SU-DHL-6 (cell line): ENCODE data around the gene MKI67.

Experiments used
- H2AFZ ChIP-seq: fragments of 200-600 bp; sonication (generic); 2 replicates; pipeline ENCODE4 v1.6.1; 2014; ENCODE audit warnings: low read depth, mild to moderate bottlenecking, moderate library complexity, mixed read lengths, antibody characterized with exemption, low read length; ENCODE audit not compliant: severe bottlenecking
- H3F3A ChIP-seq: fragments of 200-600 bp; shearing (Covaris generic); 2 replicates; pipeline ENCODE4 v1.6.0; 2016; ENCODE audit warnings: antibody characterized with exemption, mild to moderate bottlenecking; ENCODE audit not compliant: insufficient read depth
- H3K27ac ChIP-seq: fragments of 200-600 bp; sonication (generic); 2 replicates; pipeline ENCODE4 v1.5.1; 2016; ENCODE audit warnings: low read depth, mild to moderate bottlenecking, low read length, moderate library complexity, mixed read lengths
- H3K27me3 ChIP-seq: fragments of 200-600 bp; sonication (generic), shearing (Covaris generic); 2 replicates; pipeline ENCODE4 v1.6.0; 2014; ENCODE audit warnings: mild to moderate bottlenecking, low read length
- H3K36me3 ChIP-seq: fragments of 200-600 bp; sonication (generic); 2 replicates; pipeline ENCODE4 v1.6.1; 2014; ENCODE audit warnings: mild to moderate bottlenecking, low read length, mixed read lengths
- H3K4me2 ChIP-seq: fragments of 300-600, 200-600 bp; shearing (Covaris generic), sonication (generic); 2 replicates; pipeline ENCODE4 v1.6.0; 2014; ENCODE audit warnings: low read length, low read depth, mild to moderate bottlenecking; ENCODE audit not compliant: poor library complexity, severe bottlenecking
- H3K4me3 ChIP-seq: fragments of 200-600 bp; sonication (generic); 2 replicates; pipeline ENCODE4 v1.5.1; 2014; ENCODE audit warnings: antibody characterized with exemption, low read length, mild to moderate bottlenecking, mixed read lengths; ENCODE audit not compliant: insufficient read depth, poor library complexity, severe bottlenecking
- H3K79me2 ChIP-seq: fragments of 200-600 bp; sonication (generic); 2 replicates; pipeline ENCODE4 v1.6.1; 2014; ENCODE audit warnings: mild to moderate bottlenecking, low read length, moderate library complexity; ENCODE audit not compliant: insufficient read depth
- H3K9ac ChIP-seq: fragments of 200-600 bp; sonication (generic); 2 replicates; pipeline ENCODE4 v1.7.0; 2014; ENCODE audit warnings: mild to moderate bottlenecking, low read length
- H3K9me2 ChIP-seq: fragments of 200-600 bp; sonication (generic); replicated peaks from 2 replicates; pipeline ENCODE4 v1.6.1; 2014; ENCODE audit warnings: low read length; ENCODE audit not compliant: insufficient read depth
- H3K9me3 ChIP-seq: fragments of 200-600 bp; sonication (generic); 2 replicates; pipeline ENCODE4 v1.6.1; 2014; ENCODE audit warnings: low read length, mixed read lengths; ENCODE audit not compliant: insufficient read depth
- H4K20me1 ChIP-seq: fragments of 200-600 bp; sonication (generic); 2 replicates; pipeline ENCODE4 v1.6.1; 2014; ENCODE audit warnings: low read depth, mild to moderate bottlenecking, antibody characterized with exemption, low read length, moderate library complexity, mixed read lengths
- EZH2phosphoT487 ChIP-seq: fragments of 200-600 bp; sonication (generic), shearing (Covaris generic); conservative IDR thresholded peaks from 2 replicates; pipeline ENCODE4 v1.6.1; 2018; ENCODE audit warnings: mild to moderate bottlenecking, antibody characterized with exemption, low read length, moderate library complexity, mixed read lengths
- TF ChIP-seq, protein P1 (sequence below): fragments of 200-600 bp; sonication (generic); IDR thresholded peaks from one replicate; pipeline ENCODE4 v1.5.1; 2017; ENCODE audit warnings: antibody characterized with exemption, mild to moderate bottlenecking, low read length, moderate library complexity; ENCODE audit not compliant: insufficient read depth, poor library complexity, severe bottlenecking

MKI67 gene

GRCh38 chr10:128064108-128064969 lies 61.9 kb downstream of the MKI67 start:
- Histone ChIP-seq H3K27ac (no peak overlapping the region), H3K4me3 (no peak overlapping the region), H3K36me3 (no peaks in the 10 kb centered on the region), H3K9ac (no peak overlapping the region), H3K79me2 (no peaks in the 10 kb centered on the region), H3K9me3 (no peaks in the 10 kb centered on the region), H3K9me2 (no peaks in the 10 kb centered on the region), H3K27me3 (no peaks in the 10 kb centered on the region), H3K4me2 (peak overlapping the region; percentile 56), H2AFZ (no peak overlapping the region), H4K20me1 (no peaks in the 10 kb centered on the region), H3F3A (peaks cover 6% of the 10 kb centered on the region; the same call in 1 of the 2 replicates)
- TF ChIP-seq EZH2phosphoT487: no peak
- TF ChIP-seq, protein P1, sequence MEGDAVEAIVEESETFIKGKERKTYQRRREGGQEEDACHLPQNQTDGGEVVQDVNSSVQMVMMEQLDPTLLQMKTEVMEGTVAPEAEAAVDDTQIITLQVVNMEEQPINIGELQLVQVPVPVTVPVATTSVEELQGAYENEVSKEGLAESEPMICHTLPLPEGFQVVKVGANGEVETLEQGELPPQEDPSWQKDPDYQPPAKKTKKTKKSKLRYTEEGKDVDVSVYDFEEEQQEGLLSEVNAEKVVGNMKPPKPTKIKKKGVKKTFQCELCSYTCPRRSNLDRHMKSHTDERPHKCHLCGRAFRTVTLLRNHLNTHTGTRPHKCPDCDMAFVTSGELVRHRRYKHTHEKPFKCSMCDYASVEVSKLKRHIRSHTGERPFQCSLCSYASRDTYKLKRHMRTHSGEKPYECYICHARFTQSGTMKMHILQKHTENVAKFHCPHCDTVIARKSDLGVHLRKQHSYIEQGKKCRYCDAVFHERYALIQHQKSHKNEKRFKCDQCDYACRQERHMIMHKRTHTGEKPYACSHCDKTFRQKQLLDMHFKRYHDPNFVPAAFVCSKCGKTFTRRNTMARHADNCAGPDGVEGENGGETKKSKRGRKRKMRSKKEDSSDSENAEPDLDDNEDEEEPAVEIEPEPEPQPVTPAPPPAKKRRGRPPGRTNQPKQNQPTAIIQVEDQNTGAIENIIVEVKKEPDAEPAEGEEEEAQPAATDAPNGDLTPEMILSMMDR: no peak

GRCh38 chr10:128063736-128064107 lies 62.5 kb downstream of the MKI67 start:
- H2AFZ ChIP-seq: no peak overlapping the region
- no peaks in the 10 kb centered on the region for H4K20me1 ChIP-seq
- H3K9me2 ChIP-seq: no peaks in the 10 kb centered on the region
- peak overlapping the region; percentile 11; the same call in 1 of the 2 replicates for H3K9ac ChIP-seq
- H3K27me3 ChIP-seq: no peaks in the 10 kb centered on the region
- no peak for TF ChIP-seq EZH2phosphoT487
- TF ChIP-seq, protein P1: no peak
- H3K9me3 ChIP-seq: no peaks in the 10 kb centered on the region
- H3F3A ChIP-seq: peaks cover 6% of the 10 kb centered on the region; the same call in 1 of the 2 replicates
- H3K79me2 ChIP-seq: no peaks in the 10 kb centered on the region
- peak overlapping the region; percentile 56 for H3K4me2 ChIP-seq
- H3K36me3 ChIP-seq: no peaks in the 10 kb centered on the region
- H3K4me3 ChIP-seq: no peak overlapping the region
- H3K27ac ChIP-seq: peak overlapping the region; percentile 52

DNA sequence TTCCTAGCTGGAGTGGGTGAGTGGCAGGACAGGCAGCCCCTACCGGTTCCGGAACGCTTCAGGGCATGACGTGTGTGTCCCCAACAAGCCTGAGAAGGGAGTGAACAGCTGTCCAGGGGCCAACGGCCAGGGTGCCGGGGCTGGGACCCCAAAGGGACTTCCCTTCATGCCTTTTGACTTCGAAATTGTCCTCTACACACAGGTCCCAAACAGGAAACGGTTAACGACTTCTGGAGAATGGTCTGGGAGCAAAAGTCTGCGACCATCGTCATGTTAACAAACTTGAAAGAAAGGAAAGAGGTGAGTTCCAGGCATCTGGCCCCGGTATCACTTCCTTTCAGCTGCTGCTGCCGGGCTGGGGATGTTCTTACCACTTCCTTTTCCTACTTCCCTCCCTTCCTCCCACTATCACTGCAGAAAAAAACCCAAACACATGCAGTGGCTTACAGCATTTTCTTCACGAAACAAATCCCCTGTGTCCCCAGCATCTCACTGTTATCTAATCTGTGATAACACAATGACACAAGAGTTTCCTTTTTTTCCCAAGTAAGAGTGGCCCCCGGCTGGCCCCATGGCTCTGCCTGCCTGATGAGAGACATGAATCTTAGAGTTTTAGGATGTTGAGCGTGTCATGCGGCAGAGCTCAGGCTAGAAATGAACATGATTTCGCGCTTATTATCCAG lies 63.2 kb downstream of the MKI67 start:
- Histone ChIP-seq H3K4me2 (peak overlapping the region; percentile 56), H3K27me3 (no peaks in the 10 kb centered on the region), H3K79me2 (no peaks in the 10 kb centered on the region), H3K9me2 (no peaks in the 10 kb centered on the region), H3K9me3 (no peaks in the 10 kb centered on the region), H3K9ac (peak overlapping the region; percentile 11; the same call in 1 of the 2 replicates), H2AFZ (peak overlapping the region; percentile 18), H3K27ac (peak overlapping the region; percentile 52), H4K20me1 (no peaks in the 10 kb centered on the region), H3K36me3 (no peaks in the 10 kb centered on the region), H3F3A (peaks cover 6% of the 10 kb centered on the region; the same call in 1 of the 2 replicates), H3K4me3 (peak overlapping the region; percentile 19)
- no peak for TF ChIP-seq EZH2phosphoT487
- TF ChIP-seq, protein P1: no peak
